HG02642 (cell line): ENCODE results near the gene CRACR2B.

Source experiments
- ATAC-seq: cut with Tn5 transposase; IDR thresholded peaks from one replicate; pipeline ENCODE4 v1.9.1; 2021; ENCODE audit warnings: mild to moderate bottlenecking; ENCODE audit not compliant: unreplicated experiment, poor library complexity

The CRACR2B gene

DNA sequence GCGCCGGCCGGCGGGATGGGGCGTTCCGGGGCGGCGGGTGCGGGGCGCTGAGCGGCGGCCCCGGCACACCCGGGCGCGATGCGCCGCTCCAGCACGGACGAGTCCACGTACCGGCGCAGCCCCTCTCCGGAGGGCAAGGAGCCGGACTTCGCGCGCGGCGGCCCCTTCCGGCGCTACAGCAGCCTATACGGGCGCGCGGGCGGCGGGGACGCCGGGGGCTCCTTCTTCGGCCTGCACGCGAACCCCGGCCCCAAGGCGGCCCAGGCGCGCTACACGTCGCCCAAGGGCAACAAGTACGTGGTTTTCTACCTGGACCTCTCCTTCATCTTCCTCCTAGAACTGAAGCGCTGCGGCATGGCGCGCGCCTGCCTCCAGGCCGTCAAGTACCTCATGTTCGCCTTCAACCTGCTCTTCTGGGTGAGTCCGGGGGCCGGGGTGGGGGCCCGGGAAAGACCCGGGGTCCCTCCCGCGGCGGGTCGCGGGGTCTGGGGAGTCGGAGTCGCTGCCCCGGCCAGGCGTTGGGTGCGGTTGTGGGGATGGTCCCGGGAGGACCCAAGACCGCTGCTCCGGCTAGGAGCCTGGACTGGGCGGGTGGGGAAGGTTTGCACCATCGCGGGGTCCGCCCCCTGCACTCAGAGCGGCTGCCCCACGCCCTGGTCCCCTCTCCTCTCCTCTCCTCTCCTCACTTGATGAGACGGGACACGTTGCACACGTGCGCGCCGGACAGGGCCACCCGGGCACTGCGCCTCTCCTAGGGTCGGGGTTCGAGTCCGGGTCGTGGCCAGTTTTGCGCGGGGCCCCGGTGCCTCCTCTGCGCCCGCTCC is 22.4 kb downstream of the CRACR2B start:
- no peak for ATAC-seq

DNA sequence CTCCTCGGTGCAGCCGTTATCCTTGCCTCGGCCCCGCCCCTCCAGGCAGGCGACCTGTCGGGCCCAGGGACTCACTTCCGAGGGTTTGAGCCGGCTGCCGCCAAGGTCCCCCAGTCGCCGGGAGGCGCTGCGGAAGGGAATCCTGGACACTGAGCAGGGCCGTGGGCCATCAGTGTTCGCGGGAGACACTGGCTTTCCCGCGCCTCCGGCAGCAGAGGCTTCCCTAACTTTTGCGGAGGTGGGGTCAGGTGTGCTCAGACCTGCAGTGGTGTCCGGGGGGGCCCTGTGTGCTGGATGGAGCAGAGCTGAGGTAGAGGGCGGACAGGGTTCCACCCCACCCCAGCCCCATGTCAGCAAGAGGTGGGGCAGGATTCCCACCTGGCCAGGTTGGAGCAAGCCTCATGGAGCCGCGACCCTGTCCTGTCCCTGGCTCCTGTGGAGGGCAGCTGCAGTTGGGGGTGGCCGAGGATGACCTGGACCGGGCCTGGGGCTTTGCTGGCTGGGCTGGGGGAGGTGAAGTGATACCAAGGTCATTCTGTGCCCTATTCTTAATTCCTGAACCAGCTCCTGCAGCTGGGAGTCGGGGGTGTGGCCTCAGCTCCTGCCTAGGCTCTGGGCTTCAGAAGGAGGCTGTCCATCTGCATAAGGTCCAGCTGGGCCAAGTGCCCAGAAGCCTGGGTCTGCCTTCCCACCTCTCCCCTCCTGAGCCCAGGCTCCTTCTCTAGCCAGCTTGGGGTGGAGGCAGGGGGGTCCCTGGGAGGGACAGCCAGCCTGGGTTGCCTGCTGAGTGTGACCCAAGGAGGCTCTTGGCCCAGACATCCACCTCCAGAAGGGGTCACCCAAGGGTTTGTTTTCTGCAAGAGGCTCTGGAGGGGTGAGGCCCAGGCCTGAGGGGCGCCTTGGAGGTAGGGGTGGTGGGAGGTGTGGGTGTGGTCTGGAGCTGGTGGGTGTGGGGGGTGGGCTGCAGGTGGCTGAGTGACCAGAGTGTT is 23.4 kb downstream of the CRACR2B start:
- no peak for ATAC-seq

DNA sequence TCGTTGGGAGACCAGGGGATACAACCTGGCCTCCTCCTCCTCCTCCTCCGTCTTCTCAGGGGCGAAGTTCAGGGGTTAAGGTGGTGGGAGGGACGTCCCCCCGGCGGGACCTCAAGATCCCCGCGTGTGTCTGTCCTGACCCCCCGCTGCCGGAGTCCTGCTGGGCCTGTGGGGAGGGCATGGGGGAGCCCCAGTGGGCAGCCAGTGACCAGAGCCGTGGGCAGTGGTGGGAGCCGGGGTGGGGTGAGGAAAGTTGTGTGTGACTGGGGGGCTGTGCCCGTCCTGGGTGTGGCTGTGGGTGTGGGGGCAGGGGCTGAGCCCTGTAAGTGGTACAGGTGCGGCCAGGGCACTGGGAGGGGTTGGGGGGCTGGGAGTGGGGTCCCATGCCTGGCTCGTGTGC is 25.0 kb downstream of the CRACR2B start:
- ATAC-seq = no peak

DNA sequence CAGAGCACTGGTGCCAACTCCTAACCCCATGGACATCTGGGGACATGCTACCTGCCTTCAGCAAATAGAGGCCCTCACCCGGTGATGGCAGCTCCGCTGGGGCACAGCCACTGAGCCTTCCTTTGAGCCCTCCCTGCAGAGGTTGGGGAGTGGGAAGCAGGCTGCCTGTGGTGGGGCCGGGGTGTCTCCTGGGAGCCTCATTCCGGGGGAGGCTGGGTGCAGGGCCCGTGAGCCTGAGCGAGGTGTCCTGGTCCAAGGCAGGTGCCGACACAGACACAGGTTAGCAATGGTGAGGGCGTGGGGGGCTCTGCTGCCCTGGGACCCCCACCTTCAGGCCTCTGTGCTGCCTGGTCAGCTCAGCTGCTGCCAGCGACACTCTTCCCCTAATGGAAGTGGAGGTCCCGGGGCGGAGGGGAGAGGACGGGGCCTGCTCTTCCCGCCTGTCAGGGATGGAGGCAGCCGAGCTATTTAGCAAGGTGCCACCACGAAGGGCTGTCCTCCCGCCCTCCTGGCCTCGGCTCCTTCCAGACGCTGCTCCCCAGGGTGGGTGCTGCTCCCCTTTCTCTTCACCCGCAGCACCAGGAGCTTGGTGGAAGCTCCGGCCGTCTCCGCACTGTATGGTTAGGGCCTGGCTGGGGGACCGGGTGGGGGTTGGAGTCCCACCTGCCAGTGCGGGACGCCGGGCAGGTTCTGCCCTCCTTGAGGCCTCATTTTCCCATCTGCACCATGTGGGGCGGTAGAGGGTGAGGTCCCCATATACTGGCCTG is 26.1 kb downstream of the CRACR2B start:
- ATAC-seq = no peak

DNA sequence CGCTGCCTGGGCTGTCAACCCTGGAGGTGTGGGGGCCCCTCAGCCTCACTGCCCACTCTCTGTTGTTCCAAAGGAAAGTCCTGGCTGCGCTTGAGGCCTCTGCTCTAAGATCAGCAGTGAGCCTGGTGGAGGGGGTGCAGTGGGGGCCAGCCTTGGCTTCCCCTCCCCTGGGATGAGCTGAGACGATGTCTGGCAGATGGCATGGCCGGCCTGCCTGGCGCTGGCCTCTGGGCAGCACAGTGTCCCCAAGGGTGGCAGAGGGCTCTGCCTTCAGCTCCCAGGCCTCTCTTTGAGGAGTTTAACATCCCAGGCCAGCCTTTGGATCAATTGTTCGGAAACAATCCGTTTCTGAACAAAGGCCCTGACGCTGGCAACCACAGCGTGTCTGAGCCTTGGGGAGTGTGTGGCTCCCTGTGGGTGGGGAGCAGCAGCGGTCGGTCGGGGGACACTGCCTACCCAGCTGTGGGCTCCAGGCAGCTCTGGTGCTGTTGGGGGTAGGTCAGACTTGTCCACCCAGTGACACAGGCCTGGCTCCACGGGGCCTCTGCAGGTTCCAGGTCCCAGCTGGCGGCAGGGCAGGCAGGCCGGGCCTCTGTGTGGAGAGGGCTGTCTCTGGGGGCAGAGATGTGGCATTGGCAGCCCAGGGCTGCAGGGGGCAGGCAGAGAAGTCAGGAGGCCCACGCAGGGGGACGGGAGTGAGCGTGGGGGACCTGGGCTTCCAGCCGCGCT is 27.0 kb downstream of the CRACR2B start:
- no peak for ATAC-seq

DNA sequence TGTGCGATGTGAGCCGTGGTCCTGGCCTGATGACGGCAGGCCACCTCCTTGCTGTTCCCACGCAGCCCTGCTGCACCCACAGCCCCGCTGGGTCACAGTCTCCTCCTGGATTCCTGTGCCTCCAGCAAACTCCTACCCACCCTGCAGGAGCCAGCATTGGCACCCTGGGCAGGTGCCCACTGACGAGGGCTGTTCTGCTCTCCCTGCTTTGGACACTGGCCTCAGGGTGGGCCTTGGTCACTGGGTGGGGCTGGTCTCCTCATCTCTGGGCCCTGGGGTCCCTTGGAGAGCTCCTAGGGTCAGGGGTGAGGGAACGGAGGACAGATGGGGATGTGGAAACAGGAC is 27.6 kb downstream of the CRACR2B start:
- no peak for ATAC-seq

DNA sequence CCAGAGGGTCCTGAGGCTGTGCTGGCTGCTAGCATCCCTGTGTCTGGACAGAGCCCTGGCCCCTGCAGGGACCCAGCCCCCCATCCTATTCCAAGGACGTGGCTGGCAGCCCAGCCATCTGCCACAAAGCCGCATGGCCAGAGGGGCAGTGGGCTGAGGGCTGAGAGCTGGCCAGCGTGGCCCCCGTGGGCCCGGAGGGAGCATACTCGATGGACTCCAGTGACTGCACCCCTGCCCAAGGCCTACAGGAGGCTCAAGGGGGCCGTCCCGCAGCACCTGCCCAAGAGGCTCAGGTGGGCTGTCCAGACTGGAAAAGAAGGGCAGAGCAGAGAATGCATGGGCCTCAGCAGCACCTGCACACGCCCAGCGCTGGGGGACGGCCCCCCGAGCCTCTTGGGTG is 28.1 kb downstream of the CRACR2B start:
- ATAC-seq = no peak

DNA sequence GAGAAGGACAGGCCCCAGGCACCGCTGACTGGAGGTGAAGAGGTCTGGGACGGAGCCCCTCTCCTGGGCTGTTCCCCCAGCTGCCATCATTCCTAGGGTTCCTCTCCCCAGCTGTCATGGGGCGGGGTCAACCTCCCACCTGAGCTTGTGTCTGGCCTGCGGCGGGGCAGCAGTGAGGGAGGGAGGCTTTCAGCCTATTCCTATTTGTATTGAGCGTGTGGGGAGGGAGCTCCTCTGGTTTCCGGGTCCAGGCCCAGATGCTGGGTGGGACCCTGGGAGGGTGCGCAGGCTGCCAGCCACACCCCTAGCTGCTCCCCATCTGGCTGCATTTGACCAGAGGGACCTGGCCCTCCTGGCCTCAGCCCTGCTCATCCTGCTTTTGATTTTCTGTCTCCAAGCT is 28.7 kb downstream of the CRACR2B start:
- ATAC-seq = no peak

DNA sequence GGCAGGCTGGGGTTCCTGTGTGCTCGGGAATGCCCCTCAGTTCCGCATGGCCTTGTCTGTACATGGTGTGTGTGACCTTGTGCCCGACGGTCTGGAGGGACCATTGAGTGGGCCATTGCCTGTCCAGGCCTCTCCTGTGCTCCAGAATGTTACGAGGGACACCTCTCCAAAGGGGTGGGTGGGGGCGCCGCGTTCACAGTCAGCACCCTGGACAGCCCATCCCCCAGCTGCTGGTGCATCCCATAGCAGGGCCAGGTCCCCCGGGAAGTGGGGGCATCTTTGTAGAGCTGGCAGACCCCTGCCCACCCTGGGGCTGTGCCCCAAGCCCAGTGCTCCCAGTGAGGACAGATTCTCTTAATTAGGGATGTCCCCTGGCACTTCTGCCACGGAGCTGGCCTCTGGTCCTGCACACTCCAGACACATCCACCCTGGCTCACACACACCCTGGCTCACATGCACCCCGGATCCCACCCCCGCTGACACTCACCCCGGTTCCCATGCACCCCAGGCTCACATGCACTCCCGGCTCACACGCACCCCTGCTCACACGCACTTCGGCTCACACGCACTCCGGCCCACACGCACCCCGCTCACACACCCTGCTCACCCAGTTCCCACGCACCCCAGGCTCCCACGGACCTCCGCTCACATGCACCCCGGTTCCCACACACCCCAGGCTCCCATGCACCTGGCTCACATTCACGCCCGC is 30.5 kb downstream of the CRACR2B start:
- no peak for ATAC-seq

DNA sequence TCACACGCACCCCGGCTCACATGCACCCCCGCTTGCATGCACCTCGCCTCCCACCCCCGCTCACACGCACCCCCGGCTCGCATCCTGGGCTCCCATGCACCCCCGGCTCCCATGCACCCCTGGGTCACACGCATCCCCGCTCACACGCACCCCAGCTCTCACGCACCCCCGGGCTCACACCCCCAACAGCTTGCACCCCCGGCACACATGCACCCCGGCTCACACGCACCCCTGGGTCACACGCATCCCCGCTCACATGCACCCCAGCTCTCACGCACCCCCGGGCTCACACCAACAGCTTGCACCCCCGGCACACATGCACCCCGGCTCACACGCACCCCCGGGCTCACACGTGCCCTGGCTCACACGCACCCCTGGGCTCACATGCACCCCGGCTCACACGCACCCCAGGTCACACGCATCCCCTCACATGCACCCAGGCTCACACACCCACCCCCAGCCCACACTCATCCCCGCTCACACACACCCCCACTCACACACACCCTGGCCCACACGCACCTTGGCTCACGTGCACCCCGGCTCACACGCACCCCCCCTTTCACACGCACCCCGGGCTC is 31.1 kb downstream of the CRACR2B start:
- no peak for ATAC-seq

DNA sequence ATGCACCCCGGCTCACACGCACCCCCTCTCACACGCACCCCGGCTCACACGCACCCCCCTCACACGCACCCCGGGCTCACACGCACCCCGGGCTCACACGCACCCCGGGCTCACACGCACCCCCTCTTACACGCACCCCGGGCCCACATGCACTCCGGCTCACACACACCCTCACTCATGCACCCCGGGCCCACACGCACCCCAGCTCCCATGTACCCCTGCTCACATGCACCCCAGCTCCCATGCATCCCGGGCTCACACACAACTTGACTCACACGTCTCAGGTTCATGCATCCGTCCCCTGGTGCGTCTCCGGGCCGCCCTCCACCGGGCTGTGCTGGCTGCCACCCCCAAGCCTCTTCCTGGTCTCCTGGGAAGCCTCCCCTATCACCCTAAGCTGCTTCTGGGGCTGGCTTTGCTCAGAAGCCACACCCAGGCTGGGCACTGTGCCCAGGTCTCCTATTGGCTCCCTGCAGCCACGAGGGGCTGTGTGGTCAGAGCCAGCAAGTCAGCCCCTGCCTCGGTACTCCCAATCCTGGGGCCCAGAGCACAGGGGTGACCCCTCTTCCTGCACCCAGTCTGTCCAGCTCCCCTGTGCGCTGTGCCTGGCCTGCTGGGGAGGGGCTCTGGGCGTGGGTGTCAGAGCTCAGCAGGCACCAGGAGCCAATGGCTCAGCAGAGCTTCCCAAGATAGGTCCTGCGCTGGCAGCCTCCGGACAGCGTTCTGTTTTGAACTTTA is 31.8 kb downstream of the CRACR2B start:
- no peak for ATAC-seq

DNA sequence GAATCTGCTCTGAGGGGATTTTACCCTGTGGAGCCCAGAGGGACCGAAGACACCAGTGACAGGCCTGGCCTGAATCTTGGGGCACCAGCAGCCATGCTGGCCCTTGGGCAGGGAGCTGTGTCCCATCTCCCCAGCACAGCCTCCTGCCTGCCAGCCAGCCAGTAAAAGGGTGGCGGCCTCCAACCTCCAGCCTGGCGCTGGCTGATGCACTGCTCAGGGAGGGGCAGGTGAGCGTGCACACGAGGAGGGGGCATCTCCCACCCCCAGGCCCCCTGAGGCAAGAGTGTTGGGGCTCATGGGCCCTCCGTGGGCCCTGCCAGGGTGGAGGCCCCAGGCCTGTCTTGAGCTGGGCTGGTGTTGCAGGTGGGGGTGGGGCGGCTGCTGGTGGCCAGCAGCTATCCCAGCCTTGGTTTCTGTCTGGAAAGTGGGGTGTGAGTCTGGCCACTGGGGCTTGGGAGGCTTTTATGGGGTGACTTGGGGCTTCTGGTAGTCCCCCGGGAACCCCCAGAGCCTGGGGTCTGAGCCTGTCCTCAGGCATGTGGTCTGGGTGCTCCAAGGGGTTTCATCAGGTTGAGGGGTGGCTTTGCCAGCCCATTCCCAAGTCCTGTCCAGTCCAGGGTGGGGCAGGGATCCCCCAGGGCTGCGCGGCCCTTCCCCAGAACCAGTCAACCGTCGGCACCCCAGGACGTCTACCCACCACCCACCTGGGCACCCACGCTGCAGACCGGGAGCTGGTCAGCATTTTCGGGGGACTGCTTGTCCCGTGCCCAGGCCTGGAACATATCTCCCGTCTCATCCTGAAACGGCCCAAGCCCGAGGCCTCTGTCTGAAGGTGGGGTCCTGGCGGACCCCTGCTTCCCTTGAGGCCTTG is 32.8 kb downstream of the CRACR2B start:
- no peak for ATAC-seq

DNA sequence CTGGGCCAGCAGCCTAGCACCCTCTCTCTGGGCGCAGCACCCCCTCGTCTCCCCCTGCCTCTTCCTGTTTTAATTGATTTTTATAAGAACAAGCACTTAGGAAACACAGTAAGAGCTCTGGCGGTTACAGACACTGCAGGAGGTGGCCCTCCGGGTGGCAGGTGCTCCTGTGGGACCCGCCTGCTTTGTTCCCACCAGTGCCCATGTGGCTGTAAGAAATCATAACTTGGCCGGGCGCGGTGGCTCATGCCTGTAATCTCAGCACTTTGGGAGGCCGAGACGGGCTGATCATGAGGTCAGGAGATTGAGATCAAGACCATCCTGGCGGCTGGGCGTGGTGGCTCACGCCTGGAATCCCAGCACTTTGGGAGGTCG is 33.4 kb downstream of the CRACR2B start:
- ATAC-seq = no peak

DNA sequence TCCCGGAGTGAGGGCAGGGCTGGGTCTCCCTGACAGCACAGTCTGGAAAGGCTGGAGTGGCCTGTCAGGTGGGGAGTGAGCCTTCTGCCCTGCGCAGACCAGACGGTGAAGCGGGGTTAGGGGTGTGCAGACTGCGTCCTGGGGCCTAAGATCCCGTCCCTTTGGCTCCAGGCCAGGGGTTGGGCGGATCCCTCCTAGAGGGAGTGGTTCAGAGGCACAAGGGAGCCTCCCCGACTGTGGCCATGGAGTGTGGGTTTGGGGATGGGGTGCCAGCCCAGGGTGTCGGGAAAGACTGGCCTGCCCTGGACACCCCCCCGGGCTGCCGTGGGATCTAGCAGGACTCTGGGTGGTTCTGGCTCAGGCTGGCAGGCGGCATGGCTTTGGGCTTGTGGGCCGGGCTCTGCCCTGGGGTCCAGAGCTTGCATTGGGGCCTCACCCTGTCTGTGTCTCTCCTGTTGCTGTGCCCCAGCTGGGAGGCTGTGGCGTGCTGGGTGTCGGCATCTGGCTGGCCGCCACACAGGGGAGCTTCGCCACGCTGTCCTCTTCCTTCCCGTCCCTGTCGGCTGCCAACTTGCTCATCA is 34.5 kb downstream of the CRACR2B start:
- ATAC-seq = no peak

DNA sequence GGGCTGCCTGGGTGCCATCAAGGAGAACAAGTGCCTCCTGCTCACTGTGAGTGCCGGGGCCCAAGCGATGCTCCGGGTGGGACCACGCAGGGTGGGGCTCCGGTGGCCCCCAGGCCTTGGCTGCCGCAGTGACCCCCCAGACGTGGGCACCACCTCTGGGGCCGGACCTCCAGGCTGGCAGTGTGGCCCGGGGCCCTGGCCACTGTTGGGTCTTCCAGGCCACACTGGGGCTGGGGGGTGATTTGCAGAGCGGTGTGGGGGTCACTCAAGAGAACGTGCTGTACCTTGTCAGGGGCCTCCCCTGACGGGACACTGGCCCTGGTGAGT is 34.9 kb downstream of the CRACR2B start:
- ATAC-seq = no peak

DNA sequence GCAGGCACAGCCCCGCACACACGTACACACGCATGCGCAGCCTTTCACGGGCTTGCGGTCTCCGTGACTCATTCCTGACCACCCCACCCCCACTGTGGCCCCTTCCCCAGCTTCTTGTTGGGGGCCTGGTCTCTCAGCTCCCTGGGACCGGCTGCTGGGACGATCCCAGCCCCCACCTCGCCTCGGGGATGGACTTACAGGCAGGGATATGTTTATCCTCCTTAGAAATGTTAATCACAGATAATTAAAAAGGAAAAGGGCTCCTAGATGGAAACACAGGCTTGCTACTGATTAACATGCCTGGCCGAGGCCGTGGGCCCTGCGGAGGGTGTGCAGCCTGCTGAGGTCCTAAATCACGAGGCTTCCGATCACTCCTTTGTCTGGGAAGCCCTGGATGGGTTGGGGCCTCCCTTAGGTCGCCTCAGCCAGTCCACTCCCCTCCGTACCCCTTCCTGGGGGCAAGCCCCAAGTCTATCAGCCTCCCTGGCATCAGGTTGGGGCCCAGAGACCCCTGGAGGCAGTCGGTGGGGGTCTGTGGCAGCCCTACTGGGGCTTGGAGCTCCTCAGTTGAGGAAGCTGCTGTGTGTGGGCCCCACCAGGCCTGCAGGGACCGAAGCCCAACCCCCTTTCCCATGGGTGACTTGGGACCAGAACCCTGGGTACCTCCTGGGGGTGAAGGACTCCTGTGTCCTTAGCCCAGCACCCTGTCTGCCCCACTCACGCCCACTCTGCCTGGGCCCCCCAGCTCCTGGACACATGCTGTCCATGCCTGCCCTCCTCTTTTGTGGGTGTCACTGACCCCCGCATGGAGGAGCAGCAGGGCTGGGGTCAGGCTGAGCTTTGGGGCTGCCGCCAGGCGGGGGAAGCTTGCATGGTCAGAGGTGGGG is 35.5 kb downstream of the CRACR2B start:
- ATAC-seq = no peak
